Fibroblast of mammary gland (primary cell): ENCODE measurements around the gene CHRNB4.

Source experiments
- DNase-seq: peaks from one replicate; pipeline ENCODE4 v3.0.0-alpha.2; 2010; ENCODE audit warnings: low read depth
- H3K4me3 ChIP-seq: 2 replicates; pipeline ENCODE4 v1.5.1; 2011; ENCODE audit warnings: low read depth, mild to moderate bottlenecking, low read length, moderate library complexity; ENCODE audit not compliant: control insufficient read depth
- TF ChIP-seq, protein P1 (sequence below): conservative IDR thresholded peaks from 2 replicates; pipeline ENCODE4 v1.5.1; 2011; ENCODE audit warnings: low read depth, low read length, inconsistent platforms; ENCODE audit not compliant: control insufficient read depth, insufficient read depth

CHRNB4 gene

GRCh38 chr15:78604420-78604819, 36.6 kb downstream of the CHRNB4 start:
- DNase-seq = no peak
- TF ChIP-seq, protein P1, sequence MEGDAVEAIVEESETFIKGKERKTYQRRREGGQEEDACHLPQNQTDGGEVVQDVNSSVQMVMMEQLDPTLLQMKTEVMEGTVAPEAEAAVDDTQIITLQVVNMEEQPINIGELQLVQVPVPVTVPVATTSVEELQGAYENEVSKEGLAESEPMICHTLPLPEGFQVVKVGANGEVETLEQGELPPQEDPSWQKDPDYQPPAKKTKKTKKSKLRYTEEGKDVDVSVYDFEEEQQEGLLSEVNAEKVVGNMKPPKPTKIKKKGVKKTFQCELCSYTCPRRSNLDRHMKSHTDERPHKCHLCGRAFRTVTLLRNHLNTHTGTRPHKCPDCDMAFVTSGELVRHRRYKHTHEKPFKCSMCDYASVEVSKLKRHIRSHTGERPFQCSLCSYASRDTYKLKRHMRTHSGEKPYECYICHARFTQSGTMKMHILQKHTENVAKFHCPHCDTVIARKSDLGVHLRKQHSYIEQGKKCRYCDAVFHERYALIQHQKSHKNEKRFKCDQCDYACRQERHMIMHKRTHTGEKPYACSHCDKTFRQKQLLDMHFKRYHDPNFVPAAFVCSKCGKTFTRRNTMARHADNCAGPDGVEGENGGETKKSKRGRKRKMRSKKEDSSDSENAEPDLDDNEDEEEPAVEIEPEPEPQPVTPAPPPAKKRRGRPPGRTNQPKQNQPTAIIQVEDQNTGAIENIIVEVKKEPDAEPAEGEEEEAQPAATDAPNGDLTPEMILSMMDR = no peak
- H3K4me3 ChIP-seq = no peak overlapping the region

GRCh38 chr15:78603467-78603866, 37.5 kb downstream of the CHRNB4 start:
- no peak for DNase-seq
- TF ChIP-seq, protein P1 = no peak
- no peak overlapping the region for H3K4me3 ChIP-seq

GRCh38 chr15:78599189-78599588, 41.8 kb downstream of the CHRNB4 start:
- DNase-seq = peak; percentile 3
- TF ChIP-seq, protein P1 = no peak
- no peak overlapping the region for H3K4me3 ChIP-seq

DNA sequence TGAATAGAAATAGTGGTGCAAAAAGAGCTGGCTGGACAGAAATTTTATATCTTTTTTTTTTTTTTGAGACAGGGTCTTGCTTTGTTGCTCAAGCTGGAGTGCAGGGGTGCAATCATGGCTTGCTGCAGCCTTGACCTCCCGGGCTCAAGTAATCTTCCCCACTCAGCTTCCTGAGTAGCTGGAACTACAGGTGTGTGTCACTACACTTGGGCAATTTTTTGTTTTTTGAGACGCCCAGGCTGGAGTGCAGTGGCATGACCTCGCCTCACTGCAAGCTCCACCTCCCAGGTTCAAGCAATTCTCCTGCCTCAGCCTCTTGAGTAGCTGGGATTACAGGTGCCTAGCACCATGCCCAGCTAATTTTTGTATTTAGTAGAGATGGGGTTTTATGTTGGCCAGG, 42.7 kb downstream of the CHRNB4 start:
- no peak for DNase-seq
- H3K4me3 ChIP-seq = no peak overlapping the region
- TF ChIP-seq, protein P1 = no peak

DNA sequence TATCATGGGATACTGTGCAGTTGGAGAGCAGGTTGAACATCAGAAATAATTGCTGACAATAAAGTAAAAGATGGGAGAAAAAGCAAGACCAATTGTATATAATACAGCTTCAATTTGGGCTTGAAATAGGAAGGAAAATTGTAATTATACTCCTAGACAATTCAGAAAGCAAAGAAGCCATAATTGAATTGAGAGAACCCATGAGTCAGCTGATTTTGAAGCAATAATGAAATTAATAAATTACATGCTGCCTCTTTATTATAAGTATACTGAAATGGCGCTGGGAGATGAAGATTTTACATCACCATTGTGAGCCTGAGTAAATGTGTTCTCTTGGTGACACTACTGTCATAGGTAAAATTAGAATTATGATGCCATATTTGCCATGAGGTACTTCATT, 43.4 kb downstream of the CHRNB4 start:
- DNase-seq = no peak
- TF ChIP-seq, protein P1 = no peak
- no peak overlapping the region for H3K4me3 ChIP-seq

GRCh38 chr15:78574944-78575343, 66.1 kb downstream of the CHRNB4 start:
- TF ChIP-seq, protein P1 = no peak
- DNase-seq = no peak
- H3K4me3 ChIP-seq = no peak overlapping the region
